HepG2 (cell line): ENCODE results near the gene TRAPPC12. TPM values are rescaled to one million over a fixed set of nuclear protein-coding genes. Genes with fewer than 3 reads are reported as not detected.
A peak's percentile ranks its signal among the peaks of the same experiment; 100 is the strongest.

Experiments
- E2F5 ChIP-seq: sonication (generic); formaldehyde crosslinking; conservative IDR thresholded peaks from 2 replicates; pipeline ENCODE4 v1.4.0; 2020; ENCODE audit warnings: missing genetic modification reagents
- MEF2D ChIP-seq: sonication (generic); formaldehyde crosslinking; IDR thresholded peaks from 2 replicates; pipeline ENCODE4 v1.5.1; 2020; ENCODE audit warnings: mild to moderate bottlenecking, missing genetic modification reagents
- NR2F1 ChIP-seq, 2 experiments: fragments of 450-650 bp in 1 of 2; formaldehyde crosslinking in 1 of 2; IDR thresholded peaks; 2 replicates each; pipeline versions ENCODE4 v1.5.0 to v1.6.1; 2016 to 2020; ENCODE audit warnings: mild to moderate bottlenecking in 1 of 2, missing compliant biosample characterization in 1 of 2, missing genetic modification reagents in 1 of 2, moderate library complexity in 1 of 2
- RERE ChIP-seq: IDR thresholded peaks from 2 replicates; pipeline ENCODE4 v1.6.1; 2016; ENCODE audit warnings: low read depth, missing genetic modification reagents, missing compliant biosample characterization
- ZBTB39 ChIP-seq: sonication (generic); formaldehyde crosslinking; IDR thresholded peaks from 2 replicates; pipeline ENCODE4 v1.5.0; 2020; ENCODE audit warnings: missing genetic modification reagents
- ZBTB42 ChIP-seq: sonication (generic); formaldehyde crosslinking; IDR thresholded peaks from 2 replicates; pipeline ENCODE4 v1.5.0; 2020; ENCODE audit warnings: mild to moderate bottlenecking, missing genetic modification reagents
- ZFX ChIP-seq: sonication (generic); formaldehyde crosslinking; IDR thresholded peaks from 2 replicates; pipeline ENCODE4 v1.4.0; 2020; ENCODE audit warnings: mild to moderate bottlenecking, low read depth, missing genetic modification reagents, moderate library complexity
- ZNF280D ChIP-seq: sonication (generic); formaldehyde crosslinking; IDR thresholded peaks from 2 replicates; pipeline ENCODE4 v1.5.1; 2020; ENCODE audit warnings: mild to moderate bottlenecking, missing genetic modification reagents
- ZNF333 ChIP-seq: sonication (generic); formaldehyde crosslinking; IDR thresholded peaks from 2 replicates; pipeline ENCODE4 v1.4.0; 2020; ENCODE audit warnings: mild to moderate bottlenecking, missing genetic modification reagents, borderline replicate concordance
- ZSCAN20 ChIP-seq: sonication (generic); formaldehyde crosslinking; IDR thresholded peaks from 2 replicates; pipeline ENCODE4 v1.4.0; 2020; ENCODE audit warnings: missing genetic modification reagents, mild to moderate bottlenecking, borderline replicate concordance
- ZXDC ChIP-seq: sonication (generic); formaldehyde crosslinking; IDR thresholded peaks from 2 replicates; pipeline ENCODE4 v1.5.0; 2020; ENCODE audit warnings: mild to moderate bottlenecking, missing genetic modification reagents
- polyA plus RNA-seq, 8 experiments: library from polyadenylated mRNA; depleted of rRNA in 3 of 8; stranded (reverse) in 7 of 8; unstranded in 1 of 8; fragments of >200 nt; fragmentation: Illumina TruSeq in 4 of 8; extraction: Trizol in 4 of 8; gene quantifications; 2 replicates each; pipeline versions ENCODE4 v1.2.1 to v1.2.3, GENCODE V29; 2011 to 2016; ENCODE audit warnings: low read depth in 4 of 8, missing spikeins in 1 of 8, mixed read lengths in 1 of 8; ENCODE audit not compliant: insufficient read depth in 1 of 8
- total RNA-seq, 5 experiments: library from RNA; depleted of rRNA; stranded (reverse); fragments of >200 nt; fragmentation: Illumina TruSeq; extraction: Trizol; gene quantifications; 2 replicates each; pipeline ENCODE4 v1.2.3, GENCODE V29; 2016; ENCODE audit warnings: low read depth in 1 of 5
- TF ChIP-seq, protein P1 (sequence below): IDR thresholded peaks from 2 replicates; pipeline ENCODE4 v1.6.1; 2016; ENCODE audit warnings: low read depth, borderline replicate concordance

Gene TRAPPC12
- total and polyA plus RNA-seq, 2 of the 13 experiments (the other 11 are each of a cell fraction or from before 2014, with no cell fraction given), result 46.4 to 97.7 TPM

DNA sequence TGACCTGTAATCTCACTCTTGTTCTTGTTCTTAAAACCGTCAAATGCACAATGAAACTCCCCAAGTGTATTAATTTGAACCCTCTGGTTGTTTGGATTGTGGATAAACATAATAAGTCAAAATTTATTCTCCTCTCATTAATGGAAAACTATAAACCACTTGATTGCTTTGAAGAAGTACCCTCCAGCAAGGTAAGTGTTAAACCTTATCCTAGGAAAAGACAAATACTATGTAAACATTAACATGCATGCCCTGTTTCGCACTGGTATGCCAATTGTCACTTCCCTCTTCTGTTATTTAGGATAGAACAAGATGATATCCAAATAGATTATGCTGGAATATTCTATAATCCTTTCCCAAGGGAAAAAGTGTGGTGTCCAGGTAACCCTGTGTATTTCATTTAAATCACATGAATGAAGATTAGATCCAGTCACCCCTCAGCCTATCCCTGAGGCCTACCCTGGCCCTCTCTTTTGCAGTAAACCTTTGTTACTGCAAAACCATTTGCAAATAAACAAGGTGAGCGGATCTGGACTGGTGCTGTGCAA, 138.5 kb downstream of the TRAPPC12 start (continued):
- TF ChIP-seq RERE (CRISPR knock-in tag) (no peak), E2F5 (no peak), MEF2D (CRISPR knock-in tag) (no peak), ZXDC (CRISPR knock-in tag) (no peak), NR2F1 (CRISPR knock-in tag; IDR thresholded peaks at IDR 0.05) (no peak), ZFX (CRISPR knock-in tag) (peak; percentile 94), ZSCAN20 (no peak), ZNF333 (CRISPR knock-in tag) (no peak), ZBTB42 (CRISPR knock-in tag) (no peak), ZBTB39 (CRISPR knock-in tag) (no peak), ZNF280D (CRISPR knock-in tag) (peak; percentile 84; the same call in 1 of the 2 replicates)
- TF ChIP-seq, protein P1, sequence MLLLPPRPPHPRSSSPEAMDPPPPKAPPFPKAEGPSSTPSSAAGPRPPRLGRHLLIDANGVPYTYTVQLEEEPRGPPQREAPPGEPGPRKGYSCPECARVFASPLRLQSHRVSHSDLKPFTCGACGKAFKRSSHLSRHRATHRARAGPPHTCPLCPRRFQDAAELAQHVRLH, result 0 out of 2 replicates have a peak, but pooled peaks have one; percentile 23
